HG03457 (cell line): ENCODE data around the gene ACTL7A.
"Not testable (repeated sequence)": the region's sequence is repeated elsewhere in the genome, so short reads cannot be mapped to it uniquely, and the experiment has no call there.

Experiments
- ATAC-seq: cut with Tn5 transposase; IDR thresholded peaks from one replicate; pipeline ENCODE4 v1.9.1; 2021; ENCODE audit warnings: moderate number of reproducible peaks; ENCODE audit not compliant: unreplicated experiment

ACTL7A gene, protein sequence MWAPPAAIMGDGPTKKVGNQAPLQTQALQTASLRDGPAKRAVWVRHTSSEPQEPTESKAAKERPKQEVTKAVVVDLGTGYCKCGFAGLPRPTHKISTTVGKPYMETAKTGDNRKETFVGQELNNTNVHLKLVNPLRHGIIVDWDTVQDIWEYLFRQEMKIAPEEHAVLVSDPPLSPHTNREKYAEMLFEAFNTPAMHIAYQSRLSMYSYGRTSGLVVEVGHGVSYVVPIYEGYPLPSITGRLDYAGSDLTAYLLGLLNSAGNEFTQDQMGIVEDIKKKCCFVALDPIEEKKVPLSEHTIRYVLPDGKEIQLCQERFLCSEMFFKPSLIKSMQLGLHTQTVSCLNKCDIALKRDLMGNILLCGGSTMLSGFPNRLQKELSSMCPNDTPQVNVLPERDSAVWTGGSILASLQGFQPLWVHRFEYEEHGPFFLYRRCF

DNA sequence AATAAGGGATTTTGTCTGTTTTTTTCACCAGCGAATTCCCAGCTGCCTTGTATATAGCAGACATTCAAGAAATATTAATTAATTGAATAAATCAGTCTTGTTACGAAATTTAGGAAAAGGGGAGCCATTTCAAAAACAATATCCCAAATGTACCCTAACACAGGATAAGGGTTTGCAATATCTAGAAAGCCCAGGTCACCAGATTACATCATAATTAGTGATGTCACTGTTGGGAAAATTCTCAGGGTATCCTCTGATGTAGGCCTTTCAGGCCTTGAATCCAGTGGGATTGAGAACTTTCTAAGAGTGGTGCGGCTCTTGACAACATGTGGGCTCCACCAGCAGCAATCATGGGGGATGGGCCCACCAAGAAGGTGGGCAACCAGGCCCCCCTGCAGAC is at the start of gene ACTL7A:
ACTL7A (plus strand) TSS at position 270 of the 400 bp plus-strand sequence; CDS start at position 327, 57 bp downstream.
- no peak for ATAC-seq

DNA sequence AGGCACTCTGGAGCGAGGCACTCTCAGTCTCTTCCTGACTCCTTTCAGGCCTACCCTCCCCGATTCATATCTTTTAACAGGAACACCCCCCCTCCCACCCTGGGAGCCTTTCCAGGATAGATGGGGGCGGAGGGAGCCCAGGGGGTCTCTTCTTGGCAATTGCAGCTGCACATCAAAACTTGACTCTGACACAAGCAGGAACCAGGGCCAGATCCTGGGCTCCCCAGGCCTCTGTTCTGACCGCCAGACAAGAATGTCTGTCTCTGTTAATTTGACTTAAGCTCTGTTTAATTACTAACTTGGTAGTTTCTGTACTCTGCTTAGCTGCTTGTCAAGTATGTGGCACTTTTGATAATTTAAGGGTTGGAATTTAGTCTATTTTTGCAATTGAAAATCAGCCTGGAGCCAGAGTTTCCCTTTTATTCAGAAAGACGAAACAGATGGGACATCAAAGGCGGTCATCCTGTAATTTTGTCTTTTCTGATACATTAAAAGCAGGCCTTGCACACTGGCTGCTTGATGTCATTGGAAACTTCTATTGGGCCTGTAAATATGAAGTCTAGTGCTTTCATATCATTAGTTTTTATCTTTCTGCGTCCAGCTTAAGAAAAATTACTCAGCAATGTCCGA is 49.6 kb upstream of the ACTL7A start:
- ATAC-seq: no peak

DNA sequence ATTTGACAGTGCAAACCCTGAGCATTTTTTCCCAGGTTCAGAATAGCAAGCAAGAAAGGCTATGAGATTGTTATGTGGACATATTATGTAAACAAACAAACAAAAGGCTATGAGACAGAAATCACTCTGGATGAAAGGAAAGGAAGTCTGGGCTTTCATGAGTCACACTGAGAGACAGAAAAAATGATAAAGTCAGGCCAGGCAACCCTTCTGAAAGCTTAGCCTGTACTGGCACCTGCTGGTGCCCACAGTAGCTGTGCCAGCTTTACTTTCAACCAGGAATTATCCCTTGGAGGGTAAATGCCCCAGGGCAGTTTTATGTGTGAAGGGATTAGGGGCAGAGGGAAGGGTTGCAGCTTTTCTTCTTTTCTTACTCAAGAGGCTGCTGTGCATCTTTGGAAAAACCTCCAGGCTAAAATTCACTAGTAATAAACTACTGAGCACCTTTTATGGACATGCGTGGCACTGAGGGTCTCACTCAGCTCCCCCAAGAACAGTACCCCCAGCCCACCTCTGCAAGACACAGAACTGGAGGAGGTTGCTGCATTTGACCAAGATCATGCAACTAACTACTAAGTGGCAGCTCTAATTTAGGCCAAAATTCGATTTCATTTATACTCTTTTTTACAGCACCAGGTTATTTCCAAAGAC is 48.0 kb upstream of the ACTL7A start:
- no peak for ATAC-seq

DNA sequence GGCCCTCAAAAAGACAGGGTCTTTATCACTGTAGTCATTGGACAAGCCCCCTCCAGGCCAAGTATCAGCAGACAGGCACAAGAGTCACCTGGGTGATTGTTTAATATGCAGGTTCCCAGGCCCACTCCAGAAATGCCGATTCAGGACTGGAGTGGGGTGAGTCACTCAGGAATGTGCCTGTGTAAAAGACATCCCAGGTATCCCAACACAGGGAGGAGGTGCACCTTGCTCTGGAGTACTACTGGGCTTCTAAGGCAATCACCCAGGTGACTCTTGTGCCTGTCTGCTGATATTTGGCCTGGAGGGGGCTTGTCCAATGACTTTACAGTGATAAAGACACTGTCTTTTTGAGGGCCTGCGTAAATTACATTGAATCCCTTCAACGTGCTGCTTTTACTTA is 46.9 kb upstream of the ACTL7A start:
- ATAC-seq: no peak

DNA sequence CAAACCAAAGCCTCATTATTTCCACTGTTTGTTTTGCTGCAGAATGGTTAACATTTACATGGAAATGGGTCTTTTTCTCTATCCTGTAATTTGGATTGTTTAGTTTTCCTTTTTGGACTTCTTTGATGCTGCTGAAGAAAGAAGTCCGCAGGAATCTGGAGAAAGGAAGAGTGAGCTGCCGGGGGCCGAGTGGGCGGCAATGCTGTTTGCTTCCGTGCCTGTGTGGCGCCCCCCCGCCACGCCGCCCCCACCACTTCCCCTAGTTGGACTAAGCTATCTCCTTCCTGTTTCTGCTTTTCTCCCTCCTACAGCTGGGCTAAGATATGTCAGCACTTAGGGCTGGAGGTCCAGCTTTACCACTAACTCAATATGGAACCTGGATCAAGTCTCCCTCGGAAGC is 46.0 kb upstream of the ACTL7A start:
- no peak for ATAC-seq

DNA sequence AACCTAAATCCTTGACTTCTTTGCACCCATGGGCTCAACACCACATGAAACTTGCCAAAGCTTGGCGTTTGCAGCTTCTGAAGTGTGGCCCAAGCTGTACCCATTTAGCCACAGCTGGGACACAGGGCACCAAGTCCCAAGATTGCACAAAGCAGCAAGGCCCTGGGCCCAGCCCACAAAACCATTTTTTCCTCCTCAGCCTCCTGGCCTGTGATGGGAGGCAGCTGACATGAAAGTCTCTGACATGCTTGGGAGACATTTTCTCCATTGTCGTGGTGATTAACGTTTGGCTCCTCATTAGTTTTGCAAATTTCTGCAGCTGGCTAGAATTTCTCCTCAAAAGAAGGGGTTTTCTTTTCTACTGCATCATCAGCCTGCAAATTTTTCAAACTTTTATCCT is 38.2 kb upstream of the ACTL7A start:
- no peak for ATAC-seq

DNA sequence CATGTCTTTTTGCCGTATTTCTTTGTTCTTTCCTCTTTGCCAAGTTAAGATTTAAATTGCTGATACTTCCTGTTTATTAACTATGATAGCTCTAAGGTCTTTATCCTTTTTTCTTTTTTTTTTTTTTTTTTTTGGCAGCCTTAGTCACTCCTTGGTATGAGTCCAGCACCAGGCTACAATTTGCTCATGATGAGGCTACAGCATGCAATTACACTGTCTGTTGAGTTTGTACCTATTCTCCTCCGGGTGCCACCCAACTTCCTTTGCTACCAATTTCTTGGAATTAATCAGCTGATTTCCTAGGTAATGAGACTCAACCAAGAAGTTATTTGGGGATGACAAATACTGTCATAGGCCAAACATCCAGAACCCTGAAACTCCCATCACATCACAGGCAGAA is 31.8 kb upstream of the ACTL7A start:
- no peak for ATAC-seq

DNA sequence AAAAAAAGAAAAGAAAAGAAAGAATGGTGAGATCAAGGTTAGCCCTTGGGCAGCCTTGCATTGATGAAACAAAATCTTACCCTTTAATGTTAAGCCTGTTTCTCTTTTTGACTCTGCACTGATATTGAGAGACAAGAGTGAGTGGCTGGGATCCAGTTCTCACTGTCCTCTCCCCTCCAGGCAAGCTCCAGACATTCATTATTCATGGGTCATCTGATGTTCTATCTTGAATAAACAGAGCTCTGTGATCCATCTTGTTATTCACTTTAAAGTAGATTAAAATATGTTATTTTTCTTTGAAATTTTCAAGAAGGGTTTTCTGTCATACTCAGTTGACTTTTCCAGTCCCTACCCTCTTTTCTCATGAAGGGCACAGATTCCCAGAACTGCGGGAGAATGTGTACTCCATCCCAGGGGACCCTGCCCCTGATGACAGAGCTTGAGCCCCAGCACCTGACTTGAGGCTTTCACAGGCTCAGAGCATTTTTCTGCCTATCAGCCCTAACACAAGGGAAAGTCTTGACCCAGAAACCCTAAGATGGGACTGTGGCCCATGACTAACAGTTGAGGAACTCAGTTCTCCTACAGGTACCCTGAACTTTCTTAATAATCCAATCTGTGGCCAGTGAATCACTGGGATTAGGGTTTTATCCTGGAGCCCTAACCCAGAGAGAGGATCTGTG is 30.4 kb upstream of the ACTL7A start:
- no peak for ATAC-seq

DNA sequence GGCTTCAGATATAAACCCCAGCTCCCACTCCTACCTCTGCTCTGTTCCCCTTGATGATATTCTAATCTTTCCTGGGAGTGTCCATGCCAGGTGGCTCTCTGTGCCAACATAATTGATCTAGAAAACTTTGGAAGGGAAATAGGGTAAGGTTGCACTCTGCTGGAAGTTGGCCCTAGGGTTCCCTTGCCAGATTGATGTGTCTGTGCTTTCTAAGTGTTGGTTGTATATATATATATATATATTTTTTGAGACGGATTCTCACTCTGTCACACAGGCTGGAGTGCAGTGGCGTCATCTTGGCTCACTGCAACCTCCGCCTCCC is 29.9 kb upstream of the ACTL7A start:
- ATAC-seq: no peak

DNA sequence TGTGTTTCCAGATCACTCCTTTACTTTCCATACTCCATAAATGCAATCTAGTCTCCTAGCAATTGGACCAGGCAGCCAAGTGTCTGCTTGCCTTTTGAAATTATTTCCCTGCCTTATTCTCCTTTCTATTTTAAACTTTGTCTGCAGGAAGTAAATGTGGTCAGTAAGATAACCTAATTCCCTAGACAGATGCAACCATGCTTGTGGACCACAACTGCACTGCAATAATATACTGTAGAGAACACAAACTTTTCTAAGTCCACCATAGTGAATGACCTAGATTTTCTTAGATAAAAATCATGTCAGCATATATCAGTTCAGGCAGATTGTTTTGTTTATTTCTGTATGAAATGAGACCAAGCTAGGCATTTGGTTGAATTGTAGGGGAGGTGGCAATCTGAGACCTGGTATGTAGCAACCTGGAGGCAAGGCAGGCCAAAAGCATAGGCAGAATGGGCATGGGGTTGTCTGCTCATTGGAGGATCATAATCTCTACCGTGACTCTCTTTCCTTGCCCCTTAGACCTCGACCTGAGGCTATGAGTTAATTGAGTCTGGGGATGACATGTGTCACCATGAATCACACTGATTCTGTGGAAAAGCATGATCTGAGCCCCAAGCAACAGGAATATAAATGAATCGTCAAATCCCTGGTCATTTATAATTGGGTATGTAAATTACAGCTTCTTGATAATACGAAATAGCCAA is 27.0 kb upstream of the ACTL7A start:
- ATAC-seq: no peak

DNA sequence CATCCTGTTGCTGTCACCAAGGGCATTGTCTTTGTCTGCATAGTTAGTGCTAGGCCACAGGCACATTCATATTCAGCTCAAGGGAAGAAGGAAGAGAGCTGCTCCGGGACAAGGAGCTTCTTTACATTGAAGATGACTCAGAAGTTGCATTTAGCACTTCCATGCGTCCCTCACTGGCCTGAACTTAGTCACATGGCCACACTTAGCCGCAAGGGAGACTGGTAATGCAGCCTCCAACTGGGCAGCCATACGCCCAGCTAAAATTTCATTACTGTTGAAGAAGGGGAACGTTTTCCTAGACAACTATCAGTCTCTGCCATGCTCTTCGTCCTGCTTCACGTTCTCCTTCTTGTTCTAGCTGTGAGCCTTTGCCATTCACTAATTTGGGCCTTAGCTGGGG is 26.2 kb upstream of the ACTL7A start:
- no peak for ATAC-seq

DNA sequence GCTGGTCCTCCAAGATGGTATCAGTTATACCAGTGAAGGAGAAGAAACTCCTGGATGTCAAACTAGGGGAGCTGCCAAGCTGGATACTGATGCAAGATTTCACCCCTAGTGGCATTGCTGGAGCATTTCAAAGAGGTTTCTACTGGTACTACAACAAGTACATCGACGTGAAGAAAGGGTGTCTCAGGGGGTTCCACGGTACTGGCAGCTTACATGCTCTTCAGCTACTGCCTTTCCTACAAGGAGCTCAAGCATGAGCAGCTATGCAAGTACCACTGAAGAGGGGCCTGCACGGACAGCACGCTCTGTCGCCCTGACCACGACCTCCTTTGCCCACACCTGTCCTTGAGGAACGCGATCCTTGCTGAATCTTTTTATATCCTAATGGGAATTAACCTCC is 25.7 kb upstream of the ACTL7A start:
- no peak for ATAC-seq

DNA sequence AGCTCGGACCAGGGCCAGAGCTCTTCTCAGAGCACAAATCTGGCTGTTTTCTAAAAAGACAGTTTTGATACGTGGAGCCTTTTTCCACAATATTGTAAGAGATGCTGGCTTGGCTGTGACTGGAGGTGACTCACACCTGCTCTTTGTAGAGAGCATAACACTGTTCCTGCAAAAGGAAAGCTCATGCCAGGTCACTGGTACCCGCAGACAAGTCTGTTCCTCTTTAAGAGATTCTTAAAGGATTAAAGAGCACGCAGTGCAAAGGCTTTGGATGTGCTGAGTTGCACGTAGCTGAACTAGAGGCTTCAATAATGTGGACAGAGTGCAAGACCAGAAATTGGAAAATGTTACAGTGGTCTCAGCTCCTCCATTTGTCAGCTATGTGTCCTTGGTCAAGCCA is 25.3 kb upstream of the ACTL7A start:
- no peak for ATAC-seq

DNA sequence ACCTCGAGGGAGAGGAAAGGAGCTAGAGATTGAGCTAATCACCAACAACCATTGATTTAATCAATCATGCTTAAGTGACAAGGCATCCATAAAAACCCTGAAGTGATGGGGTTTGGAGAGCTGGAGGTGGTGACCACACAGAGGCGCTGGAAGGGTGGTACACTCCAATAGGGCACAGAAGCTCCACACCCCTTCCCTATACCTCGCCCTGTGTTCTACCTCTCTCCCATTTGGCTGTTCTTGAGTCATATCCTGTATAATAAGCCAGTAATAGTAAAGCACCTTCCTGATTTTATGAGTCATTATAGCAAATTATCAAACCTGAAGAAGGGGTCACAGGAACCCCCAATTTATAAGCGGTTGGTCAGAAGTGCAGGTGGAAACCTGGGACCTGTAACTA is 24.5 kb upstream of the ACTL7A start:
- no peak for ATAC-seq

DNA sequence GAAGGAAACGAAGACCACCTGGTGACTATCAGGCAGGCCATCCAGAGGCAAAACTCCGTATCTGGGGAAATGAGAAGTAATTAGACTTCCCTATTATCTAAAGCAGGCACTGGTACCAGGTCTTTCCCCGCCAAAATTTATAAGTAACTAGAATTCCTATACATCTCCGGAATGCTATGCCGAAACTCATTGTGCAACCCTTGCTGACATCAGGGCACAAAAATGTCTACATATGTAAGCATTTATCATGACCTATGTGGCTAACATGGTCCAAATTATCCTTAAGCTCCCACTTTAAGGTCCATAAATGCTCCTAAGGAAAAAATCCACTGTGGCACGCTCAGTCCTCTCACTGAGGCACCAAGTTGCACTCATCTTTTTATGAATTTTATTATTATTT is 24.0 kb upstream of the ACTL7A start:
- no peak for ATAC-seq

DNA sequence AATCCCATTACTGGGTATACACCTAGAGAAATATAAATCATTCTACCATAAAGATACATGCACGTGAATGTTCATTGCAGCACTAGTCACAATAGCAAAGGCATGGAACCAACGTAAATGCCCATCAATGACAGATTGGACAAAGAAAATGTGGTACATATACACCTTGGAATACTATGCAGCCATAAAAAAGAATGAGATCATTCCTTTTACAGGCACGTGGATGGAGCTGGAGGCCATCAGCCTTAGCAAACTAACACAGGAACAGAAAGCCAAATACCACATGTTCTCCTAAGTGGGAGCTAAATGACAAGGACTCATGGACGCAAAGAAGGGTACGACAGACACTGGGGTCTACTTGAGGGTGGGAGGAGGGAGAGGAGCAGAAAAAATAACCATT is 22.5 kb upstream of the ACTL7A start:
- not testable (repeated sequence) for ATAC-seq

DNA sequence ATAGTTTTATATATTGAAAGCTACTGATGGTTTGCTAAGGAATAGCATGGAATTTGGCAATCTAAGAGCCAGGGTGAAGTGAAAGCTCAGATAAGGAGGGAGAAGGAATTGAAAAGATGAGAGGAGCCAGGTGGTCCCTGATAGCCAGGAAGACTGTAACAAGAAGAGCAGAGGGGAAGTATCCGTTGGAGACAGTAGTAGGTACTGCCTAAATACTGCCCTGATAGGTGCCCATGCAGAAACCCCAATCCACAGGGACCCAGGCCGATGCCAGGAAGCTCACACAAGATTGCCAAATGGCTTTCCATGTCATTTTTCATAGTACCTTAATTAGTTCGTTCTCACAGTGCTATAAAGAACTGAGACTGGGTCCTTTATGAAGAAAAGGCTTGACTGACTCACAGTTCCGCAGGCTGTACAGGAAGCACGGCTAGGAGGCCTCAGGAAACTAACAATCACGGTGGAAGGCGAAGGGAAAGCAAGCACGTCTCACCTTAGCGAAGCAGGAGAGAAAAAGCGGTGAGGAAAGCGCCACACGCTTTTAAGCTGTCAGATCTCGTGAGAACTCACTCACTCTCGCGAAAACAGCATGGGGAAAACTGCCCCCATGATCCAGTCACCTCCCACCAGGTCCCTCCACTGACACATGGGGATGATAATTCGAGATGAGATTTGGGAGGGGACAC is 19.3 kb upstream of the ACTL7A start:
- no peak for ATAC-seq

DNA sequence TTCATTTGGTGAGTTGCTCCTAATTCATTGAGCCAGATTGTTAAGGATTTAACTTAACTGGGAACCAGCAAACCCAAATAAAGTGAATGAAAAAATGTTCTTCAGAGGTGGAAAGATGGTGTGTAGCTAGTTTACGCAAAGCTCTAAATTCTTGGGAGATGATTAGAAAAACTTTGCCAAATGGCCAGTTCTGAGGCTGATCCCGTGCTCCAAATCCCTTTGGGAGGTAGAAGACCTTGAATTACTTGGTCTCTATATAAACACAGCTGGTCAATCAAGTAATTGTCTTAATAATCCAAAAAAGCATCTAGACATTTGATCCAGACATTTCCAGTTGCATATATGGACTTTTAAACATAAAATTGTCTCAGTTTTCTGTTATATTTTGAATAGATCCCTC is 17.7 kb upstream of the ACTL7A start:
- no peak for ATAC-seq

DNA sequence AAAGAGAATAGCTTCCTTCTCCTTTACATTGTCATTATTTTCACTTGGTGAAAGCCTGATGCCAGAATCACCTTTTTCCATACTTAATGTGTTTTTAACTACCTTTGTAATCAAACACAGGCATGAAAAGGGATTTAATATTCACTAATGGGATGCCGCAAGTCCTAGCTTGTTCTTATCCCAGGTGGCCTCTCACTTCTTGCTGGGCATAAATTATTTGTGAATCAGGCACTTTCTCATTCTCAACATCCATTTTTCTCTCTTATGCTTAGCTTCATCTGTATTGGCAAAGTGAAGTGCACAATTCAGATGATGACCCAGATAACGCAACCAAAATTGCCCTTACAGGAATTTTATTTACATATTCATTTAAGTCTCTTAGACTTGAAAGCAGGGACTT is 17.2 kb upstream of the ACTL7A start:
- no peak for ATAC-seq

DNA sequence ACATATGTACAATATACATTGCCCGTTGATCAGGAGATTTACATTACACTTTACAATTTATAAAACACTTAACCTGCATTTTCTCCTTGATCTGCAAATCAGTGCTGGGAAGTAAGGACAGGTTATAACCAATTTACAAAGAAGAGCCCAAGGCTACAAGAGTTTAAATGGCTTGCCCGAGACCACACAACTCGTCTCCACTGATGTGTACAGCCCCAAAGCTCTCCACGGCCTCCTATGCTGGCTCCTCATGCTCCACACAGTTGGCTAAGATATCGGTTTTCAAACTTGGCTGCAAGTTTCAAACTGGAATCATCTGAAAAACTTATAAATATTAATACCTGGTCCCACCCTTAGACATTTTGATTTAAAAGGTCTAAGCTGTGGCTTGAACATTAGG is 16.6 kb upstream of the ACTL7A start:
- no peak for ATAC-seq

DNA sequence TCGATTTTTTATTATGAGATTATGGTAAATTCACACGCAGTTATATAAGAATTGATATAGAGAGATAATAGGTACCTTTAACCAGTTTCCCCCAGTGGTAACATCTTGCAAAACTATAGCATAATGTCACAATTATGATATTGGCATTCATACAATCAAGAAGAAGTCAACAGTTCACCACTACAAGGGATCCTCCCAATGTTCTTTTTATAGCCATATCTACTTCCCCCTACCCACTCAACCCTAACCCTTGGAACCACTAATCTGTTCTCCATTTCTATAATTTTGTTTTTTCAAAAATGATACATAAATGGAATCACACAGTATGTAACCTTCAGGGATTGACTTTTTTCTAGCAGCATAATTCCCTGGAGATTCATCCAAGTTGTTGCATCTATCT is 16.1 kb upstream of the ACTL7A start:
- no peak for ATAC-seq
